Activated gamma-delta T cell (primary cell): ENCODE data around the gene OR51Q1.

Experiments used
- DNase-seq: peaks from one replicate; lab custom pipeline; 2025; lab: John Stamatoyannopoulos, UW
- total RNA-seq, 2 donors: gene quantifications; one replicate each; lab custom pipeline; 2026; lab: John Stamatoyannopoulos, UW

OR51Q1 gene, protein sequence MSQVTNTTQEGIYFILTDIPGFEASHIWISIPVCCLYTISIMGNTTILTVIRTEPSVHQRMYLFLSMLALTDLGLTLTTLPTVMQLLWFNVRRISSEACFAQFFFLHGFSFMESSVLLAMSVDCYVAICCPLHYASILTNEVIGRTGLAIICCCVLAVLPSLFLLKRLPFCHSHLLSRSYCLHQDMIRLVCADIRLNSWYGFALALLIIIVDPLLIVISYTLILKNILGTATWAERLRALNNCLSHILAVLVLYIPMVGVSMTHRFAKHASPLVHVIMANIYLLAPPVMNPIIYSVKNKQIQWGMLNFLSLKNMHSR
- total RNA-seq, result 0 reads per million in 2 donors

DNA sequence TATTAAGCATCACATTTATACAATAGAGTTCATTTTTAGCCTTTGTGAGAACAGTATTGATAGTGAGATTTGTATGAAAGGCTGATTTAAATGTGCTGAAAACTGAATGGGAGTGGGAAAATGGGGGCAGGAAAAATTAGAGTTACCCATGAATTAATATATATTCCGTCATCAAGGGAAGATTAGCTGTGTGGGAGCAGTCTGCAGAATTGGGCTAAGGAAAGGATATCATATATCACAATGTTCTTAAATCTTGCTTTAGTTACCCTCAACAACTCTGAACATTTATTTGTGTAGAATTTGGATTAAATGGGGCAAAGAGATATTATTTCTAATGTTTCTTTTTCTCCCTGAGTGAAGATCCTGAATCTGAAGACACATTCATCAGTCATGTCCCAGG, at the start of gene OR51Q1:
Gene OR51Q1 (plus strand): TSS at position 301 of the 400 bp plus-strand sequence. CDS start 90 bp downstream, at position 391.
- DNase-seq, result no peak

DNA sequence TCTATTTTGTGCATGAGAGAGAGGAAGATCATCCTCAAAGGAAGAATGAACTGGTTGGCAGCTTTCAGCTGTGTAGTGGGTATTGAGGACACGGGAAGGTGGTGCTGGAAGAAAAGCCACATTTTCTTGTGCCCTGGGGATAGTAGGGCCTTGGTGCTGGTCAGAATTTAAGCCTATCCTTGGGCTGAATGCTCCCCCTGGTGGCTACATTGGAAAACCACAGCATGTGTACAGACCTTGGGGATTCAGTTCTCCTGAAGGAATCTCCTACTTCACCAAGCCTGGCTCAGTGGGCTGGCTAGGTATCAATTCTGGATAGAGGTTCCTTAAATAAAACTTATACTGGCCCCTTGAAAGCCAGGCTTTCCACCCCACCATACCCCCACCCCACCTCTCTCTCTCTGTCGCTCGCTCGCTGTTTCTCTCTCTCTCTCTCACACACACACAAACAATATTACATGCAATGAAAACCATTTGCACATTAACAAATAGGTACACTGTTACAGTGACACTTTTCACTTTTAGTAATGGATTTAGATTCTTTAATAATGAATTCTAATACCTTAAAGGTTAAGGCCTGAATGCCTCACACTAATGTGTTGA, 41.1 kb upstream of the OR51Q1 start:
- DNase-seq, result no peak

DNA sequence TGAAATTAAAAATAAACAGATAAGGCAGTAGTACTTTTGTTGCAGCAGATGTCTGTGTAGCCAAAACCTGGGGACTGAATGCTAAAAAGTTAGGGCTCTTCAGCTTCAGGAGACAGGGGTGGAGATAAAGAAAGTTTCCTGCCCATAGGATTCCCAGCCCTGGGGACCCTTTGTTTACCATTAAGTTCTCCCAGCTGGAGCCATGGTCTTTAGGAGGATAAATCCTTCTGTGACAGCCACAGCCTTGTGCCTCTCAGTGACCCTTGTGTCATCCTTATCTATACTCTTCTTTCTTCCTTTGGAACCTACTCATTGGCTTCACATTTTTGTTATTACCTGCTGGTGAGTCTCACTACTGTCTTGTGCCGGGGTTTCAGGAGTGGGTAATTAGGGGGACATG, 38.3 kb upstream of the OR51Q1 start, which contains the start of gene OR51M1:
Gene OR51M1 (plus strand): TSS at position 237 of the 400 bp plus-strand sequence. CDS start 5,587 bp downstream, outside the sequence.
- no peak for DNase-seq

GRCh38 chr11:5384335-5384734, 37.6 kb upstream of the OR51Q1 start:
- no peak for DNase-seq

DNA sequence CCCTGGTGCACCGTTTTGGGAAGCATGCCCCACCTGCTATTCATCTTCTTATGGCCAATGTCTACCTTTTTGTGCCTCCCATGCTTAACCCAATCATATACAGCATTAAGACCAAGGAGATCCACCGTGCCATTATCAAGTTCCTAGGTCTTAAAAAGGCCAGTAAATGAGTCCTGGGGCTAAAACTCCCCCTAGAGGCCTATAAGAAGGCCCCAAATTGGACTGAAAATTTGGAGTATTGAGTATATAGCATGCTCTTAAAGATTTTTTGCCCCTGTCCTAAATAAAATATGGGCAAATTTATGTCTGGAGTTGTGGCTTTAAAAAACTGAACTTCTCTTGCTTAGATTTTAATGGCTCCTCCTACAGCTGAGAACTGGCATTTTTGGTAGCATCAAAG, 31.7 kb upstream of the OR51Q1 start:
- no peak for DNase-seq

DNA sequence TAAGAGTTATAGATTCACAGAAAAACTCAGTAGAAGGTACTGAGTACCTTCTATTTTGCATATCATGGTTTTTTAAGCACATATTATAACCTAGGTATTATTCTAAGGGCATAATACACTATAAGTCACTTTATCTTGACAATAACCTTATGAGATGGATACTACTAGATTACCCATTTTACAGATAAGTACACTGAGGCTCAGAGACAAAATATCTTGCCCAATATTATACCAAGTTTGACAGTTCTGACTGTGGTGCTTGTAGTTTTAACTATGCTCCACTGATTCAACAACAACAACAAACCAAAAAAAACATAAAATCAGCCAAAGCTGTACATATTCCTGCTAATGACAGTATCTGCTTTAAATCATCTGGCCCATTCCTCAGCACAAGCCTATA, 27.8 kb upstream of the OR51Q1 start:
- no peak for DNase-seq

- no peak for DNase-seq
Measured at GRCh38 chr11:5398936-5399335, 23.0 kb upstream of the OR51Q1 start.

DNA sequence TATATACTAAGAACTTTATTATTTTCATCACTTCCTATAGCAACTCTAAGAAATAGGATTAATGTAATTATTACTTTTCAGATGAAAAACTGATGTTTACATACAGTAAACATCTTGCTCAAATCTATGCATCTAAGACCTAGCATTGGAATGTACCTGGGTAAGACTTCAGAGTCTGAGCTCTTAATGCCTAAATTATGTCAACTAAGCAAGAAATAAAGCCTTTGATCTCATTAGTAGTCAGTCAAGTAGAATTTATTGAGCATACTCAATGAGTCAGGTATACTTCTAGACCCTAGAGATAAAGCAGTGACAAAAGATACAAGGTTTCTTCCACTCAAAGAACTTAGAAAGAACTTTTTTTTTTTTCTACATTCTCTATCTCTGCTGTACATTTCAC, 16.7 kb upstream of the OR51Q1 start:
- no peak for DNase-seq

GRCh38 chr11:5420993-5421392, 918 bp upstream of the OR51Q1 start:
- DNase-seq, result no peak

DNA sequence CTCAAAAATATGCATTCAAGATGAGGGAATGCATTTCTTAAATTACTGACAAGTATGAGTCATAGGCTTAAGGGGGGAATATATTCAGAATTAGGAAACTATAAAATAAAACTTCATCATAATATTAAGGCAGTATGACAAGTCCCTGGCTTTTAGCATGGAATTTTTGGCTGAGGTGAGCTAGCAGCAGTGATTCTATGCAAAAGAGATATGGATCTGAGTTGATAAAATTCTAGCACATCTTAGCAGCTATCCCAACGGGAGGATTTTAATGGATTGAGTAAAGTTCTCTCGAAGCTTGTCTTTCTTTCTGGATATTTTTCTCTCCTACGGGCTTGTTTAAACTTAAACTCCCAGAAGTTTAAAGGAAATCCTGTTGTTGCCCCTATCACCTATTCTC, 1.2 kb downstream of the OR51Q1 start:
- no peak for DNase-seq

GRCh38 chr11:5441414-5441813, 19.5 kb downstream of the OR51Q1 start, which contains the start of gene OR51I1:
Gene OR51I1, minus strand, starts transcription at chr11:5441514. Its CDS starts 0 bp downstream, at chr11:5441514.
- DNase-seq, result no peak

GRCh38 chr11:5443835-5444393, 22.0 kb downstream of the OR51Q1 start:
- no peak for DNase-seq

DNA sequence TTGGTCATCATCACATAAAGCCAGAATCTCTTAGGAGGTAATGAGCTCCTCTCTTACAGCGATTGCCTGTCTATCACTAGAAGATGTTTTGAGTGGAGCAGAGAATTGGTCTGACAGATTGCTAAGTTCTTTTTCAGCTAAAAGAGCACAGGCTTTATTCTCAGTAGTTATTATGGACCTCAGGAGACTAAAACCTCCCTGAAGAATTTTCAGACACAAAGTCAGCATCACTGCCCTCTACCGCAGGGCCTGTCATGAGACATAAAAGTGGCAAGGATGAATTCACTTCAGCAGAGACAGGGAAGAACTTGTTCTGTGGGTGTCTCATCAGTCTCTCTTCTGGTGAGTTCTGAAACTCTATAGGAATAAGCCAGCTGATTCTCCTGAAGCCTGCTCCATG, 27.1 kb downstream of the OR51Q1 start, which contains the start of gene OR51I2:
Gene OR51I2 (plus strand): TSS at position 301 of the 400 bp plus-strand sequence. CDS start 4,166 bp downstream, outside the sequence.
- no peak for DNase-seq

DNA sequence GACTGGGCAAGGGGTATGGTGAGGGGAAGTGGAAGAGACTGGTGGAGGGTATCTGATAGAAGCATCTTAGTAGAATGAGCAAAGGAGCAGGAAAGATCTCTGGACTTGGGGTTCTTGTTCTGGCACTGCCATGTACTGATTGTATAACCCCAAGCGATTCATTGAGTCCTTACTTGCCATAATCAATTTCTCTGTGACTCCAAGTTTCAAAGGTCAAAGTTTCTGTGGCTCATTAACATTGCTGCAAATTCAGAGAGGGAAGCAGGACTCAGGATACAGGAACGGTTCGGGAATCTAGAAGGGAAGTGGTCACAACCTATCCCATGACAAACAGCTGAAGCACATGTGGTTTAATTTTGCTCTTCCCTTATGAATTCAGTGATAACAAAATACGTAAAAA, 27.5 kb downstream of the OR51Q1 start:
- DNase-seq, result no peak

- DNase-seq, result no peak
Measured at GRCh38 chr11:5460983-5461621, 39.2 kb downstream of the OR51Q1 start.

GRCh38 chr11:5467527-5467926, 45.6 kb downstream of the OR51Q1 start:
- no peak for DNase-seq
